ENCODE data around the gene ITPR2.

- TF ChIP-seq CTCF (conservative IDR thresholded peaks at IDR 0.05; ENCODE audit: low read length), result no peak
- no peak for TF ChIP-seq EZH2phosphoT487 (IDR thresholded peaks at IDR 0.05; ENCODE audit: borderline replicate concordance)
Measured at GRCh38 chr12:26821212-26821701, 11.7 kb downstream of the ITPR2 start.

All from Loucy (cell line).